ENCODE results near the gene PSMA6. TPM values are rescaled to one million over a fixed set of nuclear protein-coding genes. Genes with fewer than 3 reads are reported as not detected.

PSMA6 gene
- total RNA-seq, 1 experiment from 2014 or later, result 392 TPM

DNA sequence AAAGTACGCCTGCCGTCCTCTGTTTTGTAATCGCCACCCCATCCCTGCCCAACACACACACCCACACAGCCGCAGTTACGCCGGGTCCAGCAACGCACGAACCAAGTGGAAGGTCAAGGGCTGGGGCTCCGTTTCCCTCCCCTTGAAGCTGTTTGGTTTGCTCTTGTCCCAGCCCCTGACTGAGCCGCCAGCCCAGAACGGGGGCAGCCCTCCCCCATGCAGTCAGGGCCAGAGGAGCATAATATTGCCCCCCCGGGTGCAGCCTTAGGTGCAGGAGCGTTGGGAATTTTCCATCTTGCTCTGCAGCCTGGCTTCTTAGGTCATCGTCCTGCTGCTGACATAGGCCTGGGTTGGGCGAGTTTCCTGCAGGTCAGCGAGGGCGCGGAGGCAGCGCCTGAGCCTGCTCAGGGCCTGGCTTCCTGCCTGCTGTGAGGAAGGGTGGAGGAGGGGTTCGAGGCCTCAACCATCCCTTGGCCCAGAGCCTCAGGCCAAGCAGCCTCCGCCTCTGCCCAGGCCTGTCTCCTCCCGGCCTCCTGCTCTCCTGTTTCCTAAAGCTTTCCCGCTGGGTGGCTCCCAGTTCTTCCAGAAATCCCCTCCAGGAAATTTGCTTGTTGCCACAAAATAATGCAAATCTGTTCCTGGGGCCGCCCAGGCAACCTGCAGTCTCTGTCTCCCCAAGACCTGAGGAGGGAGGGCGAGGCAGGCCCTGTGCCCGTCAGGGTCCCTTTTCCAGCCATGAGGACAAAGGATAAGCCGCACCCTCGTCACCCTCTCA, 44.5 kb downstream of the PSMA6 start:
- H3K27me3 ChIP-seq (replicated peaks; ENCODE audit: insufficient read depth, low read depth, low read length, poor library complexity), result no peaks in the 10 kb centered on the region
- no peak for TF ChIP-seq EZH2 (IDR thresholded peaks at IDR 0.05; ENCODE audit: borderline replicate concordance, low read depth, low read length, poor library complexity, severe bottlenecking)
- intact Hi-C loops (cut with micrococcal nuclease; ENCODE audit: unreplicated experiment), result no loop called here
- H3K4me3 ChIP-seq (ENCODE audit: low read depth, low read length, poor library complexity, severe bottlenecking), result no peak overlapping the region
- no peak overlapping the region for H3K27ac ChIP-seq (ENCODE audit: low read depth, low read length, poor library complexity, severe bottlenecking)
- DNase-seq (ENCODE audit: low spot score), result no peak
- ChIA-PET POLR2A (ENCODE audit: low non-redundant PET) (no interaction called here), CTCF (no interaction called here)
- peaks cover 8% of the 10 kb centered on the region for H3K4me1 ChIP-seq (ENCODE audit: insufficient read depth, low read length, poor library complexity, severe bottlenecking)
- H3K9me3 ChIP-seq (ENCODE audit: low read depth, low read length, poor library complexity, severe bottlenecking), result no peaks in the 10 kb centered on the region
- H3K36me3 ChIP-seq (ENCODE audit: insufficient read depth, low read length, poor library complexity, severe bottlenecking), result no peaks in the 10 kb centered on the region
- BruUV-seq (replicated peaks), result no TSS peak

GRCh38 chr14:35337269-35338255, 45.4 kb downstream of the PSMA6 start:
- POLR2A ChIA-PET (ENCODE audit: low non-redundant PET), result no interaction called here

GRCh38 chr14:35338731-35339405, 46.7 kb downstream of the PSMA6 start:
- intact Hi-C loops (cut with micrococcal nuclease; ENCODE audit: unreplicated experiment), result no loop called here
- H3K4me1 ChIP-seq (ENCODE audit: insufficient read depth, low read length, poor library complexity, severe bottlenecking), result peaks cover 15% of the 10 kb centered on the region
- no peaks in the 10 kb centered on the region for H3K27me3 ChIP-seq (replicated peaks; ENCODE audit: insufficient read depth, low read depth, low read length, poor library complexity)
- no peak for TF ChIP-seq CTCF (conservative IDR thresholded peaks at IDR 0.05; ENCODE audit: low read depth, low read length)
- H3K9me3 ChIP-seq (ENCODE audit: low read depth, low read length, poor library complexity, severe bottlenecking), result no peaks in the 10 kb centered on the region
- ChIA-PET POLR2A (ENCODE audit: low non-redundant PET) (no interaction called here), CTCF (no interaction called here)
- no peak overlapping the region for H3K4me3 ChIP-seq (ENCODE audit: low read depth, low read length, poor library complexity, severe bottlenecking)
- H3K36me3 ChIP-seq (ENCODE audit: insufficient read depth, low read length, poor library complexity, severe bottlenecking), result no peaks in the 10 kb centered on the region
- no TSS peak for BruUV-seq (replicated peaks)
- DNase-seq (ENCODE audit: low spot score), result no peak
- no peak overlapping the region for H3K27ac ChIP-seq (ENCODE audit: low read depth, low read length, poor library complexity, severe bottlenecking)

More at GRCh38 chr14:35337269-35338255, 45.4 kb downstream of the PSMA6 start:
- H3K27ac ChIP-seq (ENCODE audit: low read depth, low read length, poor library complexity, severe bottlenecking), result no peak overlapping the region
- CTCF ChIA-PET, result no interaction called here
- intact Hi-C loops (cut with micrococcal nuclease; ENCODE audit: unreplicated experiment), result no loop called here
- no peaks in the 10 kb centered on the region for H3K36me3 ChIP-seq (ENCODE audit: insufficient read depth, low read length, poor library complexity, severe bottlenecking)
- no peaks in the 10 kb centered on the region for H3K27me3 ChIP-seq (replicated peaks; ENCODE audit: insufficient read depth, low read depth, low read length, poor library complexity)
- no peak for TF ChIP-seq CTCF (conservative IDR thresholded peaks at IDR 0.05; ENCODE audit: low read depth, low read length)
- no peak for TF ChIP-seq EZH2 (IDR thresholded peaks at IDR 0.05; ENCODE audit: borderline replicate concordance, low read depth, low read length, poor library complexity, severe bottlenecking)
- no TSS peak for BruUV-seq (replicated peaks)
- no peak overlapping the region for H3K4me3 ChIP-seq (ENCODE audit: low read depth, low read length, poor library complexity, severe bottlenecking)
- no peak for DNase-seq (ENCODE audit: low spot score)
- H3K4me1 ChIP-seq (ENCODE audit: insufficient read depth, low read length, poor library complexity, severe bottlenecking), result peaks cover 15% of the 10 kb centered on the region
- no peaks in the 10 kb centered on the region for H3K9me3 ChIP-seq (ENCODE audit: low read depth, low read length, poor library complexity, severe bottlenecking)
